Limb (tissue), 2 donors: Measurements from ENCODE around the gene CA5A.
A peak's percentile ranks its signal among the peaks of the same experiment; 100 is the strongest.
"Not testable (repeated sequence)": the region's sequence is repeated elsewhere in the genome, so short reads cannot be mapped to it uniquely, and the experiment has no call there.

Experiments used
- DNase-seq, 2 donors: peaks; one replicate each; pipeline ENCODE4 v3.0.0-alpha.2; 2016; ENCODE audit errors: extremely low spot score in 2 of 2

The CA5A gene

DNA sequence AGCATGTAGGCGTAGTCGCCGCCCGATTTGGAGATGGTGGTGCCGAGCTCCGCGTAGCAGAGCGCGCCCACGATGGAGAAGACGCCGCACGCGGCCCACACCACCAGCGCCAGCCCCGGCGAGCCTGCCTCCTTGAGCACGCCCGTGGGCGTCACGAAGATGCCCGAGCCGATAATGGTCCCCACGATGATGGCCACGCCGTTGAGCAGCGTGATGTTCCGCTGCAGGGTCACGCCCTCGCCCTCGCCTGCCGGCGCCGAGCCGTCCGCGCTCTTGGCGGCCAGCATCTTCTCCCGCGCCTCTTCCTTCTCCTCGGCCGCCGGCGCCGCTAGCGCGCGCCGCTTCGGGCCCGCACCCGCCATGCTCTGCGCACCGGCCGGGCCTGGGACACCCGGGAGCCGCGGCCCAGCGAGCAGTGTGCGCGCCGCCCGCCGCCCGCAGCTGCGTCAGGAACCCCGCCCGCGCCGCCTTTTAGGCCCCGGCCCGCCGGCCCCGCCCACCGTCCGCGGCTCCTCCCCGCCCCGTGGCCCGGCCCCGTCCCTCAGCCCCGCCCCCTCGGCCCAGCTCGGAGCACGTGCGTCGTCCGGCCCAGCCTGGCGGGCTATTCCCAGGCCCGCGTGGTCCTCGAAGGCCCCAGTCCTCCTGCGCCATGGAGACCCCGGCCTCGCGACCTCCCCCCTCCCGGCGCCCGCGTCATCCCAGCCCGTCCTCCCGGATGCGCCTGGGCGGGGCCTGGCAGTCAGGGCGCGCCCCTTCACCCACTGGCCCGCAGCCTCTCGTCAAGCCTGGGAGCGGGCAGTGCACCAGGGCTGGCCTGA is 67.1 kb downstream of the CA5A start, which contains the start of gene SLC7A5:
Gene SLC7A5 (minus strand): TSS at position 447 of the 818 bp plus-strand sequence. CDS start 85 bp downstream, at position 362.
- DNase-seq: peak in 1 of 2 donors; percentile 90

- not testable (repeated sequence) for DNase-seq
Observed at GRCh38 chr16:87868254-87869029, 67.9 kb downstream of the CA5A start.

DNA sequence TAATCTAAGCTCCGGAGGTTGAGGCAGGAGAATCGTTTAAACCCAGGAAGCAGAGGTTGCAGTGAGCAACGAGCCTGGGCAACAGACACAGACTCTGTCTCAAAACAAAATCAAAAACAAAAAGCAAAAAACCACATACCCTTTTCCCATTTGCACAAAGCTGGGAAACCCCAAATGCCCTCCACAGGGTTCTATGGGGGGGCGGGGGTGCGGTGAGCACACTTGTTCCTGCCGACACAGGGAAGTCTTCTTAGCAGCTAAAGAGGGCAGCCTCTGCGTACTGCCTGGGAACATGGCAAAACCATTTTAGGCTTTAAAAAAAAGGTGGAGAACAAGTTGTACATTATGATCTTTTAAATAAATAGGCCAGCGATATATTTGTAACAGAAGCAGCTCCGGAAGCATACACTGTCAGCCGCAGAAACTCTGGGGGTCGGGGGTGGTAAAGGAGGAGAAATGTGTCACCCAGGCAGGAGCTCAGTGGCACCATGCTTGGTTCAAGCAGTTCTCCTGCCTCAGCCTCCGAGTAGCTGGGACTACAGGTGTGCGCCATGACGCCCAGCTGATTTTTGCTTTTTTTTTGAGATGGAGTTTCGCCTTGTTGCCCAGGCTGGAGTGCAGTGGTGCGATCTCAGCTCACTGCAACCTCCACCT is 70.3 kb downstream of the CA5A start:
- DNase-seq: not testable (repeated sequence)

DNA sequence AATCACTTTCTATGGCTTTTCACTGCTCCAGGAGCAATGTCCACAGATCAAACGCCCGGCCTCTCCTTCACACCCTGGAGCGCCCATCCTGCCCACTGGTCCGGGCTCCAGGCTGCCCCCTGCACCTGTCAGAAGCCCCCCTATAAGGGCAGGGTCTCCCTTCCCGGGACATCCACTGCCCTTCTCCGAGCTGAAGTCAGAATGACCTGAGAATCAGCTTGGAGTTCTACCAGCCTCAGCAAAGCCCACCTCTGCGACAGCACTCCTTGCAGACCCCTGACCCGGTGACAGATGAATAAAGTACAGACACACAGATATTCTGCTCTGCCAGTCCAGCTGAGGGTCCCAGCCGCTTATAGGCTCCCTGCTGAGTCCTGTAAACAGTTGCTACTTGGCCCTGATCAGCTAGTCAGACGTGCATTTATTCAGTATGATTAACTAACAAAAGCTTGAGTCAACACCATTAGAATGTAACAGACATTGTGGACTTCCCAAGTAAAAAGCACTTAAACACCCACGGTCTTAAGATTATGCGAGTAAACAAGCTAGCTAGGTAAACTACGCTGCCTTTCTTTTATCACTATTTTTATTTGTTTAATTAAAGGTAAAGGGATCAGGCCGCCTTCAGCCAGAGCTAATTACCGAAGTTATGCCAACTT is 71.9 kb downstream of the CA5A start:
- no peak for DNase-seq

GRCh38 chr16:87863327-87863635 is 73.0 kb downstream of the CA5A start:
- not testable (repeated sequence) for DNase-seq

DNA sequence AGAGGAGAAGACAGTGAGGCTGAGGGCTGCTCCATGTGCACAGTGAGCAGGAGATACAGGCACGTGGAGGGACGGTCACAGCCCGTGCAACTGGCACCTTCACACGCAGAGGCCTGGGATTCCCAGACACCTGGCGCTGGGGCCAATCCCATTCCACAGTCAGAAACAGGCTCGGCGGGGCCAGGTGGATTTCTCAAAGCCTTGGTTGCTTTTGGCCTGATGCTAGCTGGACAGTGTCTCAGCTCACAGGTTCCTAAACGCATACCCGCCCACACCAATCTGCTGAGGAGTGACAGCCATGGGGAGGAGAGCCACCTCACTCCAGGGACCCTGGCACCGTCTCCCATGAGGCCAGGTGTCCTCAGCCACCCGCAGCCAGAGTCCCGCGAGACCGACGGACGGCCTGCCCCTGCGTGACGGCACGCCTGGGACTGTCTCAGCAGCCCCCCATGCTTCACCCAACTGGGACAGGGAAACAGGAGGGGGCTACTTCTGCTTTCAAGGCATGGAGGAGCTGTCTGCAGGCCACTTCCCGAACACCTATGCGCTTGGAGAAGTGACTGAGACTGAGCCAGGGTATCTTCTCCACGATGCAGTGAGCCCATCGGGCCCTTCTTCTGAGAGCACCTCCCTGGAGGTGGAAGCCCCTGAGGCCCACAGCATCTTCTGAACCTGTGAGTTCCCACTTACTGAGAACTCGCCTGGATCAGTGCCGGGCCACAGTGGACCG is 73.6 kb downstream of the CA5A start:
- DNase-seq: not testable (repeated sequence)

- DNase-seq: not testable (repeated sequence)
Observed at GRCh38 chr16:87861300-87862099, 74.8 kb downstream of the CA5A start.

GRCh38 chr16:87860553-87861299 is 75.6 kb downstream of the CA5A start:
- peak in 1 of 2 donors; percentile 66 for DNase-seq

DNA sequence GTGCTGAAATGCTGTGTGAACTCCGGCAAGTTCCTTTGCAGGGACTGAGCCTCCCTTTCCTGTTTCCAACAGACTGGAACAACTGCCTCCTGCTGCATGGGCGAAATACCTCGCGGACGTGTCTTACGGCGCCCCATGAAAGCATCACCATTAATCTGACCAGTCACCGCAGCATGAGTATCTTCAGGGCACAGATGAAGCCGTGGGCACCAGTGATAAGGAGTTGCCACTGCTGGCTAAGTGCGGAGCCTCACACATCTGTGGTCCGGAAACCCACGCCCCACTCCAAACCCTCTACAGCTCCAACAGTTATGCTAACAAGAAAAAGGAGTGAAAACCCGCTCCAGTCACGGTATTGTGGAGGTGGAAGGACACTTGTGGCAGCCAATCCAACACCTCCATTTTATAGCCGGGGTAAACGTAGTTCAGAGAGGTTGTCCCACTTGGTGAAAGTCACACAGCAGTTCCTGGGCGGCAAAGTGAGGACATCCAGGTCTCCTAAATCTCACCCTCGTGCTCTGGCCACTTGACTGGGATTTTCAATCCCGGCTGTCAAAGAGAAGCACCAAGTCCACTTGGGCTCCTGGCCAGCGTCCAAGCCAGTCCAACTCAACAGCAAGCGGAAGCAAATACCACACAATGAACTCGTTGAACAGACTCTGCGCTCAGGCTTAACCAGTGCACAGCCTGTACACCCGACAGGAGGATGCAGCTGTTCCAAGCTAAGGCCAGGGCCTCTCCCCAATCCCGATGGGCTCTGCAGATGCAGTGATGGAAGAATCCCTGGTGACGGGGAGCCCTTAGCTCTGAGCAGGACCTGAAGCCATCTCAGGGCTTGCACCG is 78.0 kb downstream of the CA5A start:
- DNase-seq: not testable (repeated sequence)

GRCh38 chr16:87856791-87857228 is 79.5 kb downstream of the CA5A start:
- no peak for DNase-seq

DNA sequence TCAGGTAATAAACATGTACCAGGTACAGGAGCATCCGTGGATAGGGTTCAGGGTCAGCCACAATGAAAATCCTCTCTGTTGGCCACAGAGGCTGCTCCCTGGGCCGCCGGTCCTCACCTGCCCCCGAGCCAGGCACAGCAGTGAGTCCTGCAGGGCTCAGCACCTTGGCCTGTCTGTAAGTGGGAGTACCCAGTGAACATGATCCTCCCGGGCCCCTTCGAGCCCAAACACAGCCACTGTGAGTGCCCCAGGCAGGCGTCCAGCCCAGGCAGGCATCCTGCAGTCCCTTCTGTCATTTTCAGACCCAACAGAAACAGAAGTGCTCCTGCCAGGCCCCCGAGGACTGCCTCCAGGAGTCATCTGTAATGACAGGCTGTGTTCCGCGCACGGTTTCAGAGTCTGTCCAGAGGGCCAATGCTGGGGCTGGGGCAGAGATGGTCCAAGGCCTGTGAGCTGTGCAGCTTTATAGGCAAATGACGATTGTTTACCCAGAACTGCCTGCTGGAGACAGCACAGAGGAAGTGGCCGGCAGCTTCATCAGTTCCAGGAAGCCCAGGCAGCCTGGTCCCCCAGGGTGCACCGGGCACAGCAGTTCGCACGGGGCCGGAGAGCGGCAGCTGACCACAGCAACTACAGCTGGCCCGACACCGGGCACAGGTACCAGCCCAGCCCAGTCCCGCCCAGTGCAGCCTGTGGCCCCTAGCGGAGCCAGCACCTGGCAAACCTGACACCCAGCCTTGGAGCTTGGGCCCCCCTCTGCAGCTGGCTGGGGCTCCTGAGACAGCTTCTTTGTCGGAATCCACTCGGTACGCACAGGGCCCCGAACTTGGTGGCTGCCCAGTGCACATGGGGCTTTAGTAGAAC is 80.2 kb downstream of the CA5A start:
- no peak for DNase-seq

DNA sequence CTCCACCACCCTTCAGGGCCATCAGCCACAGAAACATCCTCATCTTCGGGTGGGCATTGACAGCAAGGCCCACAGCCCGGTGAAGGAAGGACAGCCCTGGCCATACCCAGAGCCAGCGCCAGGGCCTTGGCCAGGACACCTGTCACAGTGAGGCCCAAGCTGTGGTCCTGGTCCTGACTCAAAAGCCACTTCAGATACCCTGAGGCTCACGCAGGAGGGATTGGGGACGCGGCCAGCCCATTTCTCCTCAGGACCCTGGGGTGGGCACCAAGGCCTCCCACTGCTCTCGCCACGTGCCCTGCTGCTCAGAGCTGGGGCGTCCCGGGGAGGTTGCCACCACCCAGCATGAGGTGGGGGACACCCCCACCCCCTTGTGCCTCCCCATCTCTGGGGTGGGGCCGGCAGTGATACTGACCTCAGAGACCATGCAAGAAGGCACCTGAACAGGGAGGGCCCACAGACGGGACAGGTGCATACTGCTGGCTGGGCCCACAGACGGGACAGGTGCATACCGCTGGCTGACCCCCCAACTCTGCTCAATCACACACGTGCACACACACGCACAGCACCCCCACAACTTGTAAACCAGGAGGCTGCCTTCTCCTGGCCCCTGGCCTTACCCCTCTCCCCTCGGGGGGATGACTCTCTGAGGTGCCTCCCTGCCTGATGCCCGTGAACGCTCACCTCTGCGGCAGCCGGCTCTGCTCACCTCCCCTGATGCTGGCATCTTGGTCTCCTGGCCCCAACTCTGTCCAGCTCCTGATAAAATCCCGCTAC is 81.2 kb downstream of the CA5A start:
- no peak for DNase-seq

DNA sequence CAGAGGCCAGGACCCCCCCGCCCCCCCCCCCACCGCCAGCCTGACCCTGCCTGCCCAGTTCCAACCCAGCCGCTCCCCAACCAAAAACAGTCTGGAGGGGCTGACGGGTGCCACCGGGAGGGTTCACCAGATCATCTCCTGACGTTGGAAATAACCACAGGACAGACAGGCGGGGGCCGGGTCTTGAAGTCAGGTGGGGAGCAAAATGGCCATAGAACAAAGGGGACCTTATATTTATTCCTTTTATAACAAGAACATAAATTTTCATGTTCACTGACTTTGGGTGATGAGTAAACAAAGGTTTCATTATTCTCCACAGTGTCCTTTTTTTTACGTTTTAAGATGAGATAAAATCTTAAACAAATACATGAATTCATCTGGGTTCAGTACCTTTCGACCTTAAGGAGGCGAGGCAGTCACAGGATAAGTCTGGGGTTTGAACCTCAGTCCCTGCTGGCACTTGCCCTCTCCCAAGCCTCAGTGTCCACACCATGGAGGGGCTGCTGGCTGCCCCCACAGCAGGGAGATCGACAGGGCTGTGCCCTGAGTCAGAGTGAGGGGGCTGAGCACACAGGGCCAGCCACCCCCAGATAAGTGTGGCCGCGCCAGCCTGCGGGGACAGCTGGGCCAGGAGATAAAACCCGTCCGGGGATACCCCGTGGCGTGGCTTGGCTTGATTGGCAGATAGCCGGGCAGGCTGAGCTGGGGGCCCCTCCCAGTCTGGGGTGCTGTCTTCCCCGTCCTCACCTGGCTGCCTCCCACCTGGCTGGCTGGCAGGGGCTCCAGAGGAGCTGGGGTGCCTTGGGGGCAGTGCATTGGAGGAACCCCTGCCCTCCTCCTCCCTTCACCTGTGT is 82.0 kb downstream of the CA5A start:
- no peak for DNase-seq

DNA sequence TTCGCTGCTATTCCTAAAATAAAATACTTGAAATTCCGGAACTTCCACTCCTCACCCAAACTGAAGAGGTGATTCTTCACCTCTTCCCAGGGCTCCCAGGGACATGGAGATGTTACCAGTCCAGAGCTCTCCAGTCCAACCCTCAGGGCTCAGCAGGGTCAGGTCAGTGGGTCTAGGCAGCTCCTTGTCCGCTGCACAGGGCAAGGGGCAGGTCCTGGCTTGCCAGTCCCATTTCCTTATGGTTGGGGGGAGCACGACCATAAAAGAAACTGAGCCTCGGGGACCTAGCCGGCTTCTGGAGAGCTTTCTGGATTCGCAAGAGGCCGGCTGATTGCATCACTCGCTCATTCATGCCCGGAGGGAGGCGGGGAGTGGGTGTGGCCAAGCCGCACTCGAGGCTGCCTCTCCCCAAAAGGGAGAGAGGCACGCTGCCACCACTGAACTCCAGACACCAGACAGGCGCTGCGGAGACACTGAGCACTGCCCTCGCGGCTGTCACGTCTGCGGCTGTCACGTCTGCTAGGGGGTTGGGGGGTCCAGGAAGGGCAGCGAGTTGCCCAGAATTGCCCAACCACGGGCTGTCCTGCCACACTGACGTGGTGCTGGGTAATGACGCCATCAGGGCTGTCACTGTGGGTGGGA is 82.8 kb downstream of the CA5A start:
- peak; percentile 78 to 91 for DNase-seq

DNA sequence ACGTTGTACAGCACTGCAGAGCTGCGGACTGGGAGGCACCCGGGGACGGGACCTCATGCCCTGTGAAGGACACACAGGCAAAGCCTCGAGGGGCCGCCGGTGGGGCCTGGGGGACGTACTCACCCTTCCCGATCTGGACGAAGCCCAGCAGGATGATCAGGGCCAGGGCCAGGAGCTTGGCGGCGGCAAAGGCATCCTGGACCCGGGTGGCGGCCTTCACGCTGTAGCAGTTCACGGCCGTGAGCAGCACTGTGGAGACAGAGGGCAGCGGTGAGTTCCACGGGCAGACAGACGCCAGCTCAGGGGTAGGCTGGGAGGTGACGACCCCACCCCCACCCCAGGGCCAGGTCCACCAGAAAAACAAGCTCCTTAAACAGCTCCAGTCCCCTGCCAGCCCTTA is 84.7 kb downstream of the CA5A start:
- no peak for DNase-seq
